Measurements from ENCODE around the gene C1QTNF2.

GRCh38 chr5:160378330-160378729 is 7.9 kb upstream of the C1QTNF2 start:
- TF ChIP-seq CTCF (IDR thresholded peaks at IDR 0.05; ENCODE audit: insufficient read depth, low read length) = no peak
- no peak for TF ChIP-seq POLR2AphosphoS5 (IDR thresholded peaks at IDR 0.05; ENCODE audit: low read depth)
- no peak for TF ChIP-seq REST (IDR thresholded peaks at IDR 0.05; ENCODE audit: insufficient replicate concordance, low read depth)
- TF ChIP-seq GABPA (IDR thresholded peaks at IDR 0.05; ENCODE audit: low read depth) = no peak
- no peak for TF ChIP-seq SPI1 (IDR thresholded peaks at IDR 0.05; ENCODE audit: borderline replicate concordance, low read depth)
